Daoy (cell line): ENCODE measurements around the gene TRDN. TPM values are rescaled to one million over a fixed set of nuclear protein-coding genes. Genes with fewer than 3 reads are reported as not detected.

Source experiments
- DNase-seq: peaks from one replicate; pipeline ENCODE4 v3.0.0-alpha.2; 2015; ENCODE audit warnings: low read depth
- total RNA-seq: library from RNA; depleted of rRNA; stranded (reverse); fragments of >200 nt; shearing (Covaris generic); gene quantifications from 2 replicates; pipeline ENCODE4 v1.2.3, GENCODE V29; 2014; rRNA removed

Gene TRDN
- total RNA-seq, 1 experiment from 2014 or later, result 0.06 TPM

- DNase-seq, result no peak
Measured at GRCh38 chr6:123168892-123169773, 467.6 kb downstream of the TRDN start.

- no peak for DNase-seq
Measured at GRCh38 chr6:123168466-123168865, 468.3 kb downstream of the TRDN start.

Other genes with a start within 250 kb of the TRDN start
- not detected in 2 replicates for gene NKAIN2, start 166.9 kb upstream of the TRDN start, total RNA-seq